Measurements from ENCODE around the gene LPCAT3.

LPCAT3 gene

GRCh38 chr12:6979021-6979420 lies 39.3 kb downstream of the LPCAT3 start:
- TF ChIP-seq EZH2phosphoT487 (IDR thresholded peaks at IDR 0.05; ENCODE audit: borderline replicate concordance, low read length) = no peak
- TF ChIP-seq, protein P1, sequence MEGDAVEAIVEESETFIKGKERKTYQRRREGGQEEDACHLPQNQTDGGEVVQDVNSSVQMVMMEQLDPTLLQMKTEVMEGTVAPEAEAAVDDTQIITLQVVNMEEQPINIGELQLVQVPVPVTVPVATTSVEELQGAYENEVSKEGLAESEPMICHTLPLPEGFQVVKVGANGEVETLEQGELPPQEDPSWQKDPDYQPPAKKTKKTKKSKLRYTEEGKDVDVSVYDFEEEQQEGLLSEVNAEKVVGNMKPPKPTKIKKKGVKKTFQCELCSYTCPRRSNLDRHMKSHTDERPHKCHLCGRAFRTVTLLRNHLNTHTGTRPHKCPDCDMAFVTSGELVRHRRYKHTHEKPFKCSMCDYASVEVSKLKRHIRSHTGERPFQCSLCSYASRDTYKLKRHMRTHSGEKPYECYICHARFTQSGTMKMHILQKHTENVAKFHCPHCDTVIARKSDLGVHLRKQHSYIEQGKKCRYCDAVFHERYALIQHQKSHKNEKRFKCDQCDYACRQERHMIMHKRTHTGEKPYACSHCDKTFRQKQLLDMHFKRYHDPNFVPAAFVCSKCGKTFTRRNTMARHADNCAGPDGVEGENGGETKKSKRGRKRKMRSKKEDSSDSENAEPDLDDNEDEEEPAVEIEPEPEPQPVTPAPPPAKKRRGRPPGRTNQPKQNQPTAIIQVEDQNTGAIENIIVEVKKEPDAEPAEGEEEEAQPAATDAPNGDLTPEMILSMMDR (IDR thresholded peaks at IDR 0.05; ENCODE audit: low read depth, low read length, poor library complexity, severe bottlenecking) = no peak
- H3K27me3 ChIP-seq (ENCODE audit: control insufficient read depth, low read length) = no peaks in the 10 kb centered on the region
- H4K20me1 ChIP-seq (ENCODE audit: control insufficient read depth, insufficient read depth, low read depth, low read length) = no peaks in the 10 kb centered on the region
- H3K9me2 ChIP-seq (replicated peaks; ENCODE audit: control insufficient read depth, low read length) = no peaks in the 10 kb centered on the region
- no peak overlapping the region for H3K4me2 ChIP-seq (ENCODE audit: low read length)
- peaks cover 6% of the 10 kb centered on the region; the same call in 1 of the 2 replicates for H3F3A ChIP-seq (ENCODE audit: control insufficient read depth, insufficient read depth)
- no peak overlapping the region for H3K27ac ChIP-seq (ENCODE audit: low read depth, low read length)
- H3K79me2 ChIP-seq (ENCODE audit: control insufficient read depth, low read length) = peaks cover 8% of the 10 kb centered on the region
- peaks cover 88% of the 10 kb centered on the region for H3K36me3 ChIP-seq (ENCODE audit: control insufficient read depth, low read length)
- no peaks in the 10 kb centered on the region for H3K9me3 ChIP-seq (ENCODE audit: control insufficient read depth, insufficient read depth, low read length)
- H3K4me1 ChIP-seq (ENCODE audit: control insufficient read depth, low read length) = no peaks in the 10 kb centered on the region
- H3K4me3 ChIP-seq (ENCODE audit: low read length) = no peak overlapping the region

GRCh38 chr12:6978611-6979011 lies 39.7 kb downstream of the LPCAT3 start:
- Histone ChIP-seq H3K4me2 (ENCODE audit: low read length) (no peak overlapping the region), H4K20me1 (ENCODE audit: control insufficient read depth, insufficient read depth, low read depth, low read length) (no peaks in the 10 kb centered on the region), H3K4me3 (ENCODE audit: low read length) (no peak overlapping the region), H3K27ac (ENCODE audit: low read depth, low read length) (no peak overlapping the region), H3K79me2 (ENCODE audit: control insufficient read depth, low read length) (peaks cover 12% of the 10 kb centered on the region), H3K9me2 (replicated peaks; ENCODE audit: control insufficient read depth, low read length) (no peaks in the 10 kb centered on the region), H3K27me3 (ENCODE audit: control insufficient read depth, low read length) (no peaks in the 10 kb centered on the region), H3K4me1 (ENCODE audit: control insufficient read depth, low read length) (no peaks in the 10 kb centered on the region), H3K9me3 (ENCODE audit: control insufficient read depth, insufficient read depth, low read length) (no peaks in the 10 kb centered on the region), H3F3A (ENCODE audit: control insufficient read depth, insufficient read depth) (peaks cover 6% of the 10 kb centered on the region; the same call in 1 of the 2 replicates), H3K36me3 (ENCODE audit: control insufficient read depth, low read length) (peaks cover 92% of the 10 kb centered on the region)
- TF ChIP-seq, protein P1 (IDR thresholded peaks at IDR 0.05; ENCODE audit: low read depth, low read length, poor library complexity, severe bottlenecking) = no peak
- TF ChIP-seq EZH2phosphoT487 (IDR thresholded peaks at IDR 0.05; ENCODE audit: borderline replicate concordance, low read length) = no peak

DNA sequence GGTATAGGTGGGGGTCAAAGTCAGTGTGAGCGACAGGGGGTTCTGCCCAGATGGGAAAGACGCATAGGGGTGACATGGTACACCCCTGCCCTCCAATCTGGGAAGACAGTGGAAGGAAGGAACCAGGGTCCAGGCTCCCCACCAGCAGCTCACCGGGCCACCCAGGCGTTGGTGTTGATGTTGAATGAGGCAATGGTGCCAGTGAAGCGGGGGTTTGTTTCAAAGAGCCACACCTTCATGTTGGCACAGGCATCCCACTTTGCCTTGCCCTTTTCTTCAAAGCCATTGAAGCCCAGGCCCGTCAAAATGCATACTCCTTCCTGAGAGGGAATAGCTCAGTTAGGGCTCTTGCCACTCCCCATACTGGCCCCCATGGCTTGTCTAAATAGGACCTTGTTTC lies 40.1 kb downstream of the LPCAT3 start:
- Histone ChIP-seq H3K9me2 (replicated peaks; ENCODE audit: control insufficient read depth, low read length) (no peaks in the 10 kb centered on the region), H3K4me3 (ENCODE audit: low read length) (no peak overlapping the region), H3K27ac (ENCODE audit: low read depth, low read length) (no peak overlapping the region), H3K9me3 (ENCODE audit: control insufficient read depth, insufficient read depth, low read length) (no peaks in the 10 kb centered on the region), H3K36me3 (ENCODE audit: control insufficient read depth, low read length) (peaks cover 92% of the 10 kb centered on the region), H3K79me2 (ENCODE audit: control insufficient read depth, low read length) (peaks cover 14% of the 10 kb centered on the region), H3K4me1 (ENCODE audit: control insufficient read depth, low read length) (peaks cover 1% of the 10 kb centered on the region), H4K20me1 (ENCODE audit: control insufficient read depth, insufficient read depth, low read depth, low read length) (no peaks in the 10 kb centered on the region), H3K27me3 (ENCODE audit: control insufficient read depth, low read length) (no peaks in the 10 kb centered on the region), H3K4me2 (ENCODE audit: low read length) (no peak overlapping the region), H3F3A (ENCODE audit: control insufficient read depth, insufficient read depth) (peaks cover 6% of the 10 kb centered on the region; the same call in 1 of the 2 replicates)
- TF ChIP-seq, protein P1 (IDR thresholded peaks at IDR 0.05; ENCODE audit: low read depth, low read length, poor library complexity, severe bottlenecking) = no peak
- TF ChIP-seq EZH2phosphoT487 (IDR thresholded peaks at IDR 0.05; ENCODE audit: borderline replicate concordance, low read length) = no peak

All from DOHH2 (cell line).